ENCODE results near the gene DTWD1. TPM values are rescaled to one million over a fixed set of nuclear protein-coding genes. Genes with fewer than 3 reads are reported as not detected.

The DTWD1 gene
- total RNA-seq, 2 donors from 2014 or later, result 39.6 to 40.4 TPM

DNA sequence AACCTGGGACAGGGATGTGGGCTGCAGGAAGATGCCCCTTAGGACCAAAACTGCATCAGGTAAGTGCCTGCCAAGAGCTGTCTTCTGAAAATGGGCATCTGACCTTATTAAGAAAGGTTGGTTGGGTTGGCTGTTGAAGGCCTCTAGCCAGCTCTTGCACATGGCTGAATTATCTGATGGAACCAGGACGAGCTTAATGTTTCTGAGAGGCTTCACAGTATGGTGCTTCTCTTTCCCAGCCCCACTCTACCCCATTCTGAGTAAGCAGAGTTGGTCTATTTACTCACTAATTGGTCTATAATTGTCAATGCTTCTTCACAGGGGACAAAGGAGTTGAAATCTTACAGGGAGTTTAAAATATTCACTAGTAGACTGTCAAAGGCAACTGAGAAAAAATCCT, 48.4 kb downstream of the DTWD1 start:
- H3K4me1 Mint-ChIP-seq, result peaks cover 17% of the 10 kb centered on the region
- H3K9me3 ChIP-seq (ENCODE audit: control insufficient read depth, low read length), result no peaks in the 10 kb centered on the region
- no peak overlapping the region for H3K9ac ChIP-seq (ENCODE audit: extremely low read depth, low read length, poor library complexity, severe bottlenecking)
- no peak overlapping the region for H3K4me3 ChIP-seq (ENCODE audit: low read length)
- no peaks in the 10 kb centered on the region for H3K36me3 ChIP-seq (ENCODE audit: control insufficient read depth, insufficient read depth, low read length)
- peak; percentile 62 for DNase-seq
- no peak for TF ChIP-seq CTCF (conservative IDR thresholded peaks at IDR 0.05)
- 25 to 32% methylated on average over 1 of the region's 1 CpG for WGBS, 2 experiments (ENCODE audit: insufficient coverage in 1 of 2, insufficient read length in 1 of 2)
- H3K4me3 Mint-ChIP-seq, result no peak overlapping the region
- H3K27me3 Mint-ChIP-seq (ENCODE audit: insufficient read depth), result no peaks in the 10 kb centered on the region
- H3K4me1 ChIP-seq (ENCODE audit: control insufficient read depth, insufficient read depth, low read length), result peaks cover 3% of the 10 kb centered on the region
- no peaks in the 10 kb centered on the region for H3K9me3 Mint-ChIP-seq
- H3K27ac ChIP-seq (ENCODE audit: low read depth, low read length), result no peak overlapping the region
- H3K27me3 ChIP-seq (ENCODE audit: control insufficient read depth, insufficient read depth, low read length, poor library complexity, severe bottlenecking), result no peaks in the 10 kb centered on the region
- H3K27ac Mint-ChIP-seq, result peak overlapping the region; percentile 33
- H3K36me3 Mint-ChIP-seq (ENCODE audit: low read depth), result no peaks in the 10 kb centered on the region

GRCh38 chr15:49673861-49674260, 53.0 kb downstream of the DTWD1 start:
- H3K9me3 ChIP-seq (ENCODE audit: control insufficient read depth, low read length), result no peaks in the 10 kb centered on the region
- no peak overlapping the region for H3K4me3 ChIP-seq (ENCODE audit: low read length)
- Mint-ChIP-seq H3K36me3 (ENCODE audit: low read depth) (no peaks in the 10 kb centered on the region), H3K27me3 (ENCODE audit: insufficient read depth) (no peaks in the 10 kb centered on the region), H3K4me3 (no peak overlapping the region), H3K27ac (no peak overlapping the region), H3K4me1 (peaks cover 22% of the 10 kb centered on the region), H3K9me3 (no peaks in the 10 kb centered on the region)
- H3K9ac ChIP-seq (ENCODE audit: extremely low read depth, low read length, poor library complexity, severe bottlenecking), result no peak overlapping the region
- no peak overlapping the region for H3K27ac ChIP-seq (ENCODE audit: low read depth, low read length)
- no peaks in the 10 kb centered on the region for H3K36me3 ChIP-seq (ENCODE audit: control insufficient read depth, insufficient read depth, low read length)
- no peak for TF ChIP-seq CTCF (conservative IDR thresholded peaks at IDR 0.05)
- peaks cover 3% of the 10 kb centered on the region for H3K4me1 ChIP-seq (ENCODE audit: control insufficient read depth, insufficient read depth, low read length)
- DNase-seq, result no peak
- whole genome bisulfite sequencing, 2 experiments (ENCODE audit: insufficient coverage in 1 of 2, insufficient read length in 1 of 2), result 85 to 100% methylated on average over 1 of the region's 1 CpG
- no peaks in the 10 kb centered on the region for H3K27me3 ChIP-seq (ENCODE audit: control insufficient read depth, insufficient read depth, low read length, poor library complexity, severe bottlenecking)

GRCh38 chr15:49674370-49674769, 53.5 kb downstream of the DTWD1 start:
- no peak overlapping the region for H3K4me3 ChIP-seq (ENCODE audit: low read length)
- H3K9ac ChIP-seq (ENCODE audit: extremely low read depth, low read length, poor library complexity, severe bottlenecking), result no peak overlapping the region
- peaks cover 17% of the 10 kb centered on the region for H3K4me1 Mint-ChIP-seq
- TF ChIP-seq CTCF (conservative IDR thresholded peaks at IDR 0.05), result no peak
- peaks cover 3% of the 10 kb centered on the region for H3K4me1 ChIP-seq (ENCODE audit: control insufficient read depth, insufficient read depth, low read length)
- H3K27me3 Mint-ChIP-seq (ENCODE audit: insufficient read depth), result no peaks in the 10 kb centered on the region
- no peak for DNase-seq
- no peaks in the 10 kb centered on the region for H3K9me3 Mint-ChIP-seq
- no peaks in the 10 kb centered on the region for H3K36me3 Mint-ChIP-seq (ENCODE audit: low read depth)
- WGBS, 2 experiments (ENCODE audit: insufficient coverage in 1 of 2, insufficient read length in 1 of 2), result 86% methylated on average over 1 of the region's 1 CpG
- no peak overlapping the region for H3K27ac ChIP-seq (ENCODE audit: low read depth, low read length)
- no peak overlapping the region for H3K27ac Mint-ChIP-seq
- H3K36me3 ChIP-seq (ENCODE audit: control insufficient read depth, insufficient read depth, low read length), result no peaks in the 10 kb centered on the region
- H3K9me3 ChIP-seq (ENCODE audit: control insufficient read depth, low read length), result no peaks in the 10 kb centered on the region
- H3K27me3 ChIP-seq (ENCODE audit: control insufficient read depth, insufficient read depth, low read length, poor library complexity, severe bottlenecking), result no peaks in the 10 kb centered on the region
- H3K4me3 Mint-ChIP-seq, result no peak overlapping the region

Measured in endodermal cell (in vitro differentiated cells).